ENCODE data around the gene PCCA. TPM values are rescaled to one million over a fixed set of nuclear protein-coding genes. Genes with fewer than 3 reads are reported as not detected.
"Not testable (repeated sequence)": the region's sequence is repeated elsewhere in the genome, so short reads cannot be mapped to it uniquely, and the experiment has no call there.

The PCCA gene
- total RNA-seq, 1 donor from 2014 or later = 15.7 TPM

- intact Hi-C loops (cut with micrococcal nuclease) = no loop called here
Observed at GRCh38 chr13:100139817-100140216, 50.9 kb downstream of the PCCA start.

GRCh38 chr13:100140441-100140840, 51.5 kb downstream of the PCCA start:
- intact Hi-C loops (cut with micrococcal nuclease) = no loop called here

GRCh38 chr13:100141461-100141961, 52.6 kb downstream of the PCCA start:
- intact Hi-C loops (cut with micrococcal nuclease) = not testable (repeated sequence)

- intact Hi-C loops (cut with micrococcal nuclease) = no loop called here
Observed at GRCh38 chr13:100146534-100146933, 57.6 kb downstream of the PCCA start.

- intact Hi-C loops (cut with micrococcal nuclease) = no loop called here
Observed at GRCh38 chr13:100147825-100148224, 58.9 kb downstream of the PCCA start.

GRCh38 chr13:100148422-100148821, 59.5 kb downstream of the PCCA start:
- intact Hi-C loops (cut with micrococcal nuclease) = no loop called here

GRCh38 chr13:100149389-100149788, 60.5 kb downstream of the PCCA start:
- intact Hi-C loops (cut with micrococcal nuclease) = no loop called here

GRCh38 chr13:100150711-100151110, 61.8 kb downstream of the PCCA start:
- intact Hi-C loops (cut with micrococcal nuclease) = not testable (repeated sequence)

GRCh38 chr13:100154842-100155416, 66.0 kb downstream of the PCCA start:
- intact Hi-C loops (cut with micrococcal nuclease) = no loop called here

- intact Hi-C loops (cut with micrococcal nuclease) = no loop called here
Observed at GRCh38 chr13:100156788-100157187, 67.9 kb downstream of the PCCA start.

GRCh38 chr13:100158569-100158968, 69.7 kb downstream of the PCCA start:
- intact Hi-C loops (cut with micrococcal nuclease) = no loop called here

- intact Hi-C loops (cut with micrococcal nuclease) = no loop called here
Observed at GRCh38 chr13:100159584-100159983, 70.7 kb downstream of the PCCA start.

- intact Hi-C loops (cut with micrococcal nuclease) = no loop called here
Observed at GRCh38 chr13:100160450-100160849, 71.6 kb downstream of the PCCA start.

- intact Hi-C loops (cut with micrococcal nuclease) = no loop called here
Observed at GRCh38 chr13:100163375-100163774, 74.5 kb downstream of the PCCA start.

GRCh38 chr13:100173203-100173602, 84.3 kb downstream of the PCCA start:
- intact Hi-C loops (cut with micrococcal nuclease) = no loop called here

GRCh38 chr13:100174455-100174854, 85.6 kb downstream of the PCCA start:
- intact Hi-C loops (cut with micrococcal nuclease) = not testable (repeated sequence)

GRCh38 chr13:100175078-100175802, 86.3 kb downstream of the PCCA start:
- intact Hi-C loops (cut with micrococcal nuclease) = no loop called here

GRCh38 chr13:100175803-100176182, 86.9 kb downstream of the PCCA start:
- intact Hi-C loops (cut with micrococcal nuclease) = no loop called here

- intact Hi-C loops (cut with micrococcal nuclease) = no loop called here
Observed at GRCh38 chr13:100176801-100177400, 88.0 kb downstream of the PCCA start.

GRCh38 chr13:100178309-100178708, 89.4 kb downstream of the PCCA start:
- intact Hi-C loops (cut with micrococcal nuclease) = no loop called here

- intact Hi-C loops (cut with micrococcal nuclease) = no loop called here
Observed at GRCh38 chr13:100179276-100179675, 90.4 kb downstream of the PCCA start.

- intact Hi-C loops (cut with micrococcal nuclease) = no loop called here
Observed at GRCh38 chr13:100182900-100183490, 94.1 kb downstream of the PCCA start.
